NCI-H2196 treated with DMSO at 0.1 percent for 48 hours (cell line): ENCODE data around the gene SPIN1.

ENCODE experiments used
- DNase-seq: peaks from one replicate; lab custom pipeline; 2025; ENCODE audit not compliant: unreplicated experiment; lab: John Stamatoyannopoulos, UW

Gene SPIN1

DNA sequence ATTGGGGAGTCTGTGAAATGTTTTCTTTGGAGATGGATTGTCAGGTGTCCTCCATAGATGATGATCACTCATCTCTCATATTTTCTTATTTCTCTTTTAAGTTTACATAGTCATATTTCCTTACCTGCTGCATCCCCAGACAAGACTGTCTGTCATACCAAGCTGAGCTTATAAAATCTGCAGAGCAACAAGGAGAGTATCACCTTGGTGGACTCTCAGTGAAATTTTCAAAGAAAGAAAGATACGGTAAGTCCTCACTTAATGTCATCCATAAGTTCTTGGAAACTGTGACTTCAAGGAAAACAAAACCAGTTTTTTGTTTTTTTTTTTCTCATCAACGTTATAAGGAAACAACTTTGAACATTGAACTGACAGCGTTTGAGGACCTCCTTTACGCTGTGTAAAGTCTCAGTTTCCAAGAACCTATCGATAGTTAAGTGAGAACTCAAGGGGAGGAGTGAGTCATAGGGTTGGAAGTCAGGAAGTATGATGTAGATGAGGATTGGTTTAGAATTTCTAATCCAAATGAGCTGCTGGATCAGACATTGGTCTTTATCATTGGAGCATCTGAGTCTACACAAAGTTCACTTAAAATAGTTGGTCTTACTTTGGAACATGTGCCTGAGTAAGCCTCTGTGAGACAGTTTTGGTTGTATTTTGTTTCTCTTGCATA lies 45.5 kb downstream of the SPIN1 start:
- DNase-seq: no peak

DNA sequence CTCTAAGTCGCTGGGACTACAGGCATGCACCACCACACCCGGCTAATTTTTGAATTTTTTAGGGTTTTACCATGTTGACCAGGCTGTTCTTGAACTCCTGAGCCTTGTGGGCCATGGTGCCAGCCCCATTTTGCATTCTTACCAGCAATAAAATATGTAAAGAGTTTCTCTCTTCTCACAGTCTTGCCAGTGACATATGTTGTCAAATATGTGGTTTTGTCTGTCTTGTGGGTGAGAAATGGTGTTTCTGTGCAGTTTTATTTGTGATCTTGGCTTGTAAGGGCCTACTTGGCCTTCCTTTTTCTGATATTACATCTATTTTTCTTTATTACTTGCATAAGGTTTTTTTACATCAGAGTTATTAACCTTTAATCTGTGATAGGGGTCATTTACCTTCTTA lies 47.1 kb downstream of the SPIN1 start:
- no peak for DNase-seq

DNA sequence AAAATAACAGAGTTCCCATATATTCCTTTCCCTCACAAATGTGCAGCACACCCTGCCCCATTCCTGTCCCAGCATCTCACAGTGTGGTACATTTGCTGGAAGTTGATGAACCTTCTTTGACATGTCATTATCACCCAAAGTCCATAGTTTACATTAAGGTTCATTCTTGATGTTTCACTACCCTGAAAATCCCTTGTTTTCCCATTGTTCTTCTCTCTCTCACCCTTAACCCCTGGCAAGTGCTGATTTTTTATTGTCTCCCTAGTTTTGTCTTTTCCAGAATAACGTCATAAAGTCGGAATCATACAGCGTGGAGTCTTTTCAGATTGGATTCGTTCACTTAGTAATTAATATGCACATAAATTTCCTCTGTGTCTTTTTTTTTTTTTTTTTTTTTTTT lies 48.1 kb downstream of the SPIN1 start:
- no peak for DNase-seq

DNA sequence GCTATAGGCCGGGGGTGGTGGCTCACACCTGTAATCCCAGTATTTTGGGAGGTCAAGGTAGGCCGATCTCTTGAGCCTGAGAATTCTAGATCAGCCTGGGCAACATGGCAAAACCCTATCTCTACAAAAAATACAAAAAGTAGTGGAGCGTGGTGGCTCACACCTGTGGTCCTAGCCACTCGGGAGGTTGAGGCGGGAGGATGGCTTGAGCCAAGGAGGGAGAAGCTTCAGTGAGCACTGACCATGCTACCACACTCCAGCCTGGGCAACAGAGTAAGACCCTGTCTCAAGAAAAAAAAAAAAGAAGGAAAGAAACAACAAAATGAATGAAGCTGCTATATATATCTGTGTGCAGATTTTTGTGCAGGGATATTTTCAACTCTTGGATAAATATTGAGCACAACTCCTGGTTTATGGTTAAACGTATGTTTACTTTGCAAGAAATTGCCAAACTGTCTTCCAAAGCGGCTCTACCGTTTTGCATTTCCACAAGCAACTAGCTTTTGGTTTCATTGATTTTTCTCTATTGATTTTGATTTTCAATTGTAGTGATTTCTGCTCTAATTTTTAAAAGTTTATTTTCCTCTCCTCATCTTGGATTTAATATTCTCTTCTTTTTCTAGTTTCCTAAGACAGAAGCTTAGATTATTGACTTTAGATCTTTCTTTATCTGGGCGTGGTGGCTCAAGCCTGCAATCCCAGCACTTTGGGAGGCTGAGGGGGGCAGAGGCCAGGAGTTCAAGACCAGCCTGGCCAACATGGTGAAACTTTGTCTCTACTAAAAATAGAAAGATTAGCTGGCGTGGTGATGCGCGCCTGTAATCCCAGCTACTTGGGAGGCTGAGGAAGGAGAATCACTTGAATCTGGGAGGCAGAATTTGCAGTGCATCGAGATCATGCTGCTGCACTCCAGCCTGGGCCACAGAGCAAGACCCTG lies 49.2 kb downstream of the SPIN1 start:
- no peak for DNase-seq

DNA sequence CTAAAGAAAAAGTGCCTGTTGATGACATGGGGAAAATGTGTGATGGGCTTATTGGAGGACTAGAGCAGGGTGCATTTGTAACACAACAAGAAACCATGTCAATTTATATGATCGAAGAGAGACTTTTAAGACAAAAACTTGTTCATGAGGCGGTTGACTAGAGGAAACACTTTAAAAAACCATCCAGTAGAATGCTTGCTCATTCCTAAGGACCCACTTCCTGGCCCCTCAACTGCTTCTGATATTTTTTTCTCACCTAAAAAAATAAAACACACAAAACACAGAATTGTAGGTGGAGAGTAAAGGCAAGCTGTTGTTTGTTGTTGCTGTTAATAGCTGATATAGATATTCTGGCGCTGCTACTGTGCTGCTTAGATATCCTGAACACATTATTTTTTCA lies 50.6 kb downstream of the SPIN1 start:
- DNase-seq: no peak

DNA sequence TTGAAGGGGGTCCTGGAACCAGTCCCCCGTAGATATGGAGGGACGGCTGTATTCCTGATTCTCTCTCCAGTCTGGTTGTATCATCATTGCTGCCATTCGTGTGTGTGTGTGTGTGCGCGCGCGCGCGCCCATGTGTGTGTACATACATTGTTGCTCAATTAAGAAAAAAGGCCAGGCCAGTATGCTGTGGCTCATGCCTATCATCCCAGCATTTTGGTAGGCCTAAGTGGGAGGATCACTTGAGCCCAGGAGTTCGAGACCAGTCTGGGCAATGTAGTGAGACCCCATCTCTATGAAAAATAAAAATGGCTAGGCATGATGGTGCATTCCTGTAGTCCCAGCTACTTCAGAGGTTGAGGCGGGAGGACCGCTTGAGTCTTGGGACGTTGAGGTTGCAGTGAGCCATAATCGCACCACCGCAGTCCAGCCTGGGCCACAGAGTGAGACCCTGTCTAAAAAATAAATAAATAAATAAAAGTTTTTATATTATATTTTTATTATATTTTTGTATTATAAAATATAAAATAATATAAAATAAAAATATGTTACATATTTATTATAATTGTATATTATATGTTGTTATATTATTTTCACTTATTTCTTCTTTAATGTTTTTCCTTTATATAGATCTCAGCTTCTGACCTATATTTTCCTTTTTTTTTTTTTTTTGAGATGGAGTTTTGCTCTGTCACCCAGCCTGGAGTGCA lies 53.2 kb downstream of the SPIN1 start:
- DNase-seq: no peak

DNA sequence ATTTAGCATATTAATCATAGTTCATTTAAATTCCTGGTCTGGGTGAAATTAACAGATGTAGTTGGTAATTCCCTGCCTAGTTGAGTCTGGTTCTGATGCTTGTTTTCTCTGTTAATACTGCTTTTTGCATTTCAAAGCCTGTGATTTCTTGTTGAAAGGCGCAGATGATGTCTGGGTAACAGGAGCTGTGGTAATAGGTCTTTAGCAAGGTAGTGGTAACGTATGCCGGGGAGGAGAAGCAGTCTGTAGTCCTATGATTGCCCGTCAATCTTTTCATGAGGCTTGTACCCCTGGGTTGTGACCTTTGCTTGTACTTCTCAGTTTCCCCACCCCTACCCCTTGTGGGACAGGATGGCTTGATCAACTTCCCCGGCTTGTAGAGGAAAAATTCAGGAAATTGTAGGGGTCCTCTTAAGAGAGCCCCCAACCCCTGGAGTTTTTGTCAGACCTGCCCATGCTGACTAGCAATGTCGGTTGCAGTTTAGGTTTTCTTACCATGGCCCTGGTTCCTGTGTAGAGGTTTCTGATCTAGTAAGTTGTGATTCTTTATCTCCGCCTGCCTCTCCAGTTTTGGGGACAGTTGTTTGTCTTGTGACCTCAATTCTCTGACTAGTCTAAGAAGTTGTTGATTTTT lies 55.4 kb downstream of the SPIN1 start:
- DNase-seq: no peak

DNA sequence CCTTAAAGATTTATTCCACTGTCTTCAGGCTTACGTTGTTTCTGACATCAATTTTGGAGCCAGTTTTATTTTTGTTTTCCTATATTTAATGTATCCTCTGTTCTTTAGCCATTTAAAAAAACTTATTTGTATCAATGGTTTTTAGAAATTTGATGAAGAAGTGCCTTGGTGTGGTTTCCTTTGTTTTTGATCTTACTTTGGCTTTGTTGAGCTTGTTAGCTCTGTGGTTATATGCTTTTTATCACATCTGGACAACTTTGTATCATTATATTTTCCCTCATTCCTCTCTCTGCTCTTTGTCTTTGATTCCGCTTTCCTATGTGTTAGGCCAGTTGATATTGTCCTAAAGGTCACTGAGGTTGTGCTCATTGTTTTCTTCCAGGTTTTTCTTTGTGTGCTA lies 58.5 kb downstream of the SPIN1 start:
- no peak for DNase-seq

DNA sequence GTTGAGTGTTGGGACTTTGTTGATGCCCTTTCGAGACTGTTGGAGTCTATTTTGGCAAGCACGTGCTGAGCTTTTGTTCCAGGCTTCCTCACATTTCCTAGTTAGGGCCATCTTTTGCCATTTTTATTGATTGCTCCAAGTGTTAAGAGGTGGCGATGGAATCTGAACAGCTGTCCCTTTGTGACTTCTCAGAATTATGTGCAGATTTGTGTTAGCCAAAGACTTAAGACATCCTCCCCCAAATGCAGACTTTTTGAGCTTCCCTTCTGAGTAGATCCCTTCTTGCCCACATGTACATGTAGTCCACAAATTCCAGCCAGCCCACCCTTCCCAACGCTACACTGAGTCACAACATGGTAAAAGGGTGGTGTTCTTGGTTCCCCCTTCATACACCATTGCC lies 59.2 kb downstream of the SPIN1 start:
- DNase-seq: no peak

DNA sequence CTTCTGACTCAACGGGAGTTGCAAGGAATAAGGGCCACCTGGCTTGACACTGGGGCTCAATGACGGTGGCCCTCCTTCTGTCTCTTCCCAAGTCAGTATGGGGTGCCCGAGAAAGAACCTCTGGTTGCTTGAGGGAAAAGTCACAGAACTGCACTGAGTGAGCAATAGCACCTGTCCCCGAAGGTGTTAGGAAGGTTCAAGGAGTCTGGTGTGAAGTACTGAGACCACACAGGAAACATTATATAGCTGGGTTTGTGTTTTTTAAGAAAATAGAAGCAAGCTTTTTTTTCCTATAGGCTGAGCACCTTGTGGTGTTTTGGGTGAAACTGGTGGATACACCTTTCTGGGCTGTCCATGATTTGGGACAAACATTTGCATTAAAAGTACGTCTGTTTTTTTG lies 62.9 kb downstream of the SPIN1 start:
- DNase-seq: no peak

DNA sequence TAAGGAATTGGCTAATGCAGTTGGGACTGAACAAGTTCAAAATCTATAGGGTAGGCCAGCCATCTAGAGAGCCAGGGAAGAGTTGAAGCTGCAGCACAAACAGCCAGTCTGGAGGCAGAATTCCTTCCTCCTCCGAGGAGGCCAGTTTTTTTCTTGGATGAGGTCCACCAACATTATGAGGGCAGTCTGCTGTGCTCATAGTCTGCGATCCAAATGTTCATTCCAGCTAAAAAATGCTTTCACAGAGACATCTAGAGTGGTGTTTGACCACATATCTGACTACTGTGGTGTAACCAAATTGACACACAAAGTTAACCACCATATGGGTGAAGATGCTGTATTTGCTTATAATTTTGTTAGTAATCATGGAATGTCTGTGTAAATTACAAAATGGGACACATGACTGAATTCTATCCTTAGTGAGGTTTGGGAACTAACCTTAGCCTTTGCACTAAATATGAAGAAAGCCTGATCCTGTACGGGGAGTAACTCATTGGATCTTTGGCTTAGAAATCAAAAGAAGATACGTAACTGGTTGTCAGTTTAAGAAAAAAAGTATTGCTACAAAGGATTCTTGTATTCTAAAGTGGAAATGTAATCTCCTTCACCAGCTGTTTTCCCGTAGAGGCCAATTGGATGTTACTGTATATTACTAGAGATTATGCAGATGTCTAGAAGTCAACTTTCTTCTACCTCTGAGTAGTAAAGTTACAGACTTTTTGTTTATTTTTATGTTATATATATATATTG lies 70.6 kb downstream of the SPIN1 start:
- no peak for DNase-seq

DNA sequence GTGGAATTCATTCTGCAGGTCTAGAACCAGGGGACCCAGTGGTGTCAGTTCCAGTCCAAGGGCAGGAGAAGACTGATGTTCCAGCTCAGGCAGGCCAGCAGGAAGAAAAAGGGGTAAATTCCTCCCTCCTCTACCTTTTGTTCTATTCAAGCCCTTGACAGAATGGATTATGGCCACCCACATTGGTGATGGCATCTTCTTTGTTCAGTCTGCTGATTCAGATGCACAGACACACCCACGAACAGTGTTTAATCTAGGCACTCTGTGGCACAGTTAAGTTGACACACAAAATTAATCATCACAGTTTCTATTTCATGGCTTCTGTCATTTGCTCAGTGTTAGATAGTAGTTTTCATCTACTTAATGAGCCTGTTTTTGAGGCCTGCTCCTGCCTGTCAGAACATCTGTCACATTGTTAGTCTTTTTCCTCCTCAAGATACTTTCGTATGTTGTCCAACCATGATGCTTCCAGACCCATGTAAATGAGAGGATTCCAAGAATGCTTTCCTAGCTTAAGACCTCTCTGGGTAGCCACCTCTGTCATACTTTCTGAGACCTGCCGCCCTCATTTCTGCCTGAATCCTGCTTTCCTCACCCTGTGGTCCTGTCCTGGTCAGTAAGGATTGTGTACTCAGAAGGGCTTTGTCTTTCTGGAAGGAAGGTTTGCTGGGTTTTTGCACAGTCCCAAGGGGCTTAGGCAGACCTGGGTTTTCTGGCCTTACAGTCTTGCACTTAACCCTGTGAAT lies 72.5 kb downstream of the SPIN1 start:
- DNase-seq: no peak

DNA sequence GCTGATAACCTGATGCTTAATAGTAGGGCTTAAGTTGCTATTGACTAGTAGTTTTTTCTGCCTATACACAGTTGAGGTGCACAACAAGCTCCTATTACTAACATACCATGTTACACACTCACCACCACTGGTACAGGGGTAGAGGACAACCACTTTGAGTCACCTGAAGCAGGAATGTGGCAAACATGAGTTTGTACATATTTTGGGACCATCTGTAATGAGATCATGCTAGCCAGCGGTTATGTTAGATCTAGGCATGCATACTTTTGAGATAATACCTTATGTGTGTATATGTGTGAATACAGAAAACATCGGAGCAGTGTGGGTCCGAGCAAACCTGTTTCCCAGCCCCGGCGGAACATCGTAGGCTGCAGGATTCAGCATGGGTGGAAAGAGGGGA lies 73.9 kb downstream of the SPIN1 start:
- DNase-seq: no peak

DNA sequence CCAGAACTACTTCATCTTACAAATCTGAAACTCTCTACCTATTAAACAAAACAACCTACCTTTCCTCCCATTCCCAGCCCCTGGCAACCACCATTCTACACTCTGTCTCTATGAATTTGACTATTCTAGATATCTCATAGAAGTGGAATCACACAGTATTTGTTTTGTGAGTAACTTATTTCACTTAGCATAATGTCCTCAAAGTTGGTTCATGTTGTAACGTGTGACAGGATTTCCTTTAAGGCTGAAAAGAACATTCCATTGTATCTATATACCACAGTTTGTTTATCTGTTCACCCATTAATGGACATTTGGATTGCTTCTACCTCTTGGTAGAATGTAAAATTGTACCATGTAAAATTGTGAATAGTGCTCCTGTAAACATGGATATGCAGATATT lies 76.6 kb downstream of the SPIN1 start:
- DNase-seq: no peak

DNA sequence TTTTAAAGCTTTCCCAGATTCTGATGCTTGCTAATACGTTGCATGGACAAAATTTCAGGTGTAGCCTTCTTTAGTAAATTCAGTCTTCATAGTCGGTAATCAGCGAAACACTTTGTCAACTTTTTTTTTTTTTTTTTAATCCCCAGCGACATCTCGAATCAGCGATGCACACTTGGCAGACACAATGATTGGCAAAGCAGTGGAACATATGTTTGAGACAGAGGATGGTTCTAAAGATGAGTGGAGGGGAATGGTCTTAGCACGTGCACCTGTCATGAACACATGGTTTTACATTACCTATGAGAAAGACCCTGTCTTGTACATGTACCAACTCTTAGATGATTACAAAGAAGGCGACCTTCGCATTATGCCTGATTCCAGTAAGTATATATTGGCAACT lies 80.0 kb downstream of the SPIN1 start:
- DNase-seq: no peak

DNA sequence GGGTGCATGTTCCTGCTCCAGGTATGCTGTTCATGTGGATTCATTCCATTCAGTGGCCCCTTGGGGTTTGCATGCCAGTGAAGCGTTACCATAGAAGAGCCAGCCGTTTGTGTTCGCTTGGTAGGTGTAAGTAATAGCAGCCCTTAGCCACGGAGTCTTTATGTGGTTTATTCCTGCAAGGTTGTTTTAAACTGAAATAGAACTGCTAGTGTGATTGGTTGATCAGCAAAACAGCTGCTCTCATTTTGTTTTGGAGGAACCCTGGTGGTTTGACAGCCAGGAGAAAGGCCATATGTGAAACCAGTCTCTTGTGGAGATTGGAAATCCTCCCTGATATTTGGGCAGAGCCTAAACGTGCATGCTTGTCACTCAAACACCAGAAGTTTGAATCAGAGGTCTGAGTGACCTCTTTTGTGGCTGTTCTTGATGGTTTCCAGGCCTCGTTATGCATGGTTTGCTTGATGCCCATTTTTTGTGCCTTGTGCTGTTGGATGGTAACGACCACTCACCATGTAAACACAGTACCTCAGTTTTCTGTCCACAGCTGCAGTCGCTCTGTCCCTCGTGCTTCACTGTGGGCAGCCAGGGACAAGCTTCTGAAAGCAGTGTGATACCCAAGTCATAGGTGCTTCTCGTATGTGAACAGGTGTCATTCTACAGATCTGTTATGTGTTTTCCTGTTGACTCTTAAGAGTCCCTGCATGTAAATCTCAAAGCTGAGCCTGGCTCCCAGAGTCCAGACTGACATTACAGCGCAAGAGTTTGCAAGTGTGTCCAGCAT lies 88.4 kb downstream of the SPIN1 start:
- DNase-seq: no peak

DNA sequence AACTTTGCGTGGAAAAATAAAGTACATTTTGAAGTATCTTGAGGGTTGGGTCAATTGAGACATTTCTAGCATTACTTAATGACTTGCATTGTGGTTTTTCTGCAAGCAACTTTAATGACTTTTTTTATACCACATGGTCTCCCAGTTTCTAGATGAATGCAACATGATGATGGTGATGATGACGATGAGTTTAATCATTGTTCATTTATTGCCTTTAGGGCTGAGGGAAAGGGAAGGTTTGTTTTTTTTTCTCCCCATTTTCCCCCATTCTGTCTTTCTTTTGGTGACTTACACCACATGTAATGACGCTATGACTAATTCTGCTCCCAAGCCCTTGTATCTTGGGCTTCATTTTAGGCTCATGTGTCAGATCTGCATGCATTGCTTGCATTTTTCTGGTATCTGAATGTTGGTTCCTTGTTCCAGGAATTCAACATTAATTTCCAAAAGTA lies 89.1 kb downstream of the SPIN1 start:
- DNase-seq: no peak

DNA sequence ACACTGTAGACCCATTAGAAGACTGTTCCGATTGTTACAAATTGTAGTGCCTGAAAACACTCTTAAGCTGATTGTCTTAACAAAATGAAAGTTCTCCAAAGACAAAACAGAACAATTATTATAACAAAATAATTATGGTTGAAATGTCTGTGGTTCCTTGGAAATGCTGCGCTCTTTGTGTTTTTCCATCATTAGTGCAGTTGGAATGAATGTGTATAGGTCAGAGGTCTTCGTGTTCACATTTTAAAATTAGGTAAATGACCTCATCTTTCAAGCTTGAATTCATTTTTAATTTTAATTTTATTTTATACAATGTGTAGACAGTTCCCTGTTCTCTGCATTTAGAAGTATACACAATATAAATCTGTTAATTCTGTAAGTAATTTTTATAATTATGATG lies 90.0 kb downstream of the SPIN1 start:
- no peak for DNase-seq

DNA sequence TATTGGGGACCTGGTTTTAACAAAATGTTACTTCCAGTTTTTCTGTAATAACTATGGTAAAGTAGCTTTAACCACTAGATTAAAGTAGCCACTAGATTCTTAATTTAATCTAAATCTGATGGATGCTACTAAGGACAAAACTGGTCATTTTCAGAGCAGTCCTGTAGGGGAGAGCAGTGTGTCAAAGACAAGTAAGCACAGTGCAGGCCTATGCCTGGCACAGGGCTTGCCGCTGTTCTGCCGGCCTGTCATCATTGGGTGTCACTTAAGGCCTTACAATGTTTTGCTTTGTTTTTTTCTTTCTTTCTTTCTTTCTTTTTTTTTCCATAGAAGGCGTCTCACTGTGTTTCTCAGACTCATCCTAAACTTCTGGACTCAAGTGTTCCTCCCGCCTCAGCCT lies 93.7 kb downstream of the SPIN1 start:
- DNase-seq: no peak
